Trophoblast cell (in vitro differentiated cells and primary cell): Measurements from ENCODE around the gene MDM4.

Source experiments
- DNase-seq, 2 donors: peaks; one replicate each; pipeline ENCODE4 v3.0.0-alpha.2; 2016
- H2AFZ ChIP-seq: 2 replicates; pipeline ENCODE4 v1.6.1; 2013; ENCODE audit warnings: low read length, moderate library complexity, mild to moderate bottlenecking; ENCODE audit not compliant: insufficient read depth, poor library complexity
- H2AK5ac ChIP-seq: 2 replicates; pipeline ENCODE4 v1.6.1; 2013; ENCODE audit warnings: mild to moderate bottlenecking, low read length
- H2BK120ac ChIP-seq: 2 replicates; pipeline ENCODE4 v1.6.1; 2013; ENCODE audit warnings: low read length, mild to moderate bottlenecking, moderate library complexity; ENCODE audit not compliant: insufficient read depth, poor library complexity
- H2BK12ac ChIP-seq: 2 replicates; pipeline ENCODE4 v1.6.1; 2013; ENCODE audit warnings: mild to moderate bottlenecking, low read length, moderate library complexity
- H2BK5ac ChIP-seq: 2 replicates; pipeline ENCODE4 v1.6.1; 2013; ENCODE audit warnings: low read length, low read depth, moderate library complexity, mild to moderate bottlenecking; ENCODE audit not compliant: poor library complexity
- H3K14ac ChIP-seq: 2 replicates; pipeline ENCODE4 v1.6.1; 2013; ENCODE audit warnings: mild to moderate bottlenecking, low read length
- H3K18ac ChIP-seq: 2 replicates; pipeline ENCODE4 v1.6.1; 2013; ENCODE audit warnings: mild to moderate bottlenecking, low read length
- H3K23ac ChIP-seq: 2 replicates; pipeline ENCODE4 v1.6.1; 2013; ENCODE audit warnings: low read length
- H3K27ac ChIP-seq: 2 replicates; pipeline ENCODE4 v1.5.1; 2013; ENCODE audit warnings: low read depth, mild to moderate bottlenecking, inconsistent platforms, low read length, moderate library complexity
- H3K27me3 ChIP-seq: 2 replicates; pipeline ENCODE4 v1.6.1; 2013; ENCODE audit warnings: inconsistent platforms, mild to moderate bottlenecking, low read length, moderate library complexity; ENCODE audit not compliant: insufficient read depth
- H3K36me3 ChIP-seq, 2 experiments: 1 replicate in 1 of 2; 2 replicates in 1 of 2; pipeline ENCODE4 v1.6.1; 2013; ENCODE audit warnings: low read length in 2 of 2, mild to moderate bottlenecking in 2 of 2, moderate library complexity in 1 of 2; ENCODE audit not compliant: insufficient read depth in 2 of 2, control insufficient read depth in 1 of 2
- H3K4ac ChIP-seq: 2 replicates; pipeline ENCODE4 v1.6.1; 2013; ENCODE audit warnings: low read depth, mild to moderate bottlenecking, low read length, moderate library complexity
- H3K4me1 ChIP-seq, 2 experiments: 1 replicate in 1 of 2; 2 replicates in 1 of 2; pipeline ENCODE4 v1.6.1; 2013; ENCODE audit warnings: low read length in 2 of 2, mild to moderate bottlenecking in 2 of 2, moderate library complexity in 1 of 2; ENCODE audit not compliant: insufficient read depth in 2 of 2, control insufficient read depth in 1 of 2
- H3K4me2 ChIP-seq: 2 replicates; pipeline ENCODE4 v1.6.1; 2013; ENCODE audit warnings: inconsistent platforms, mild to moderate bottlenecking, low read length, moderate library complexity
- H3K4me3 ChIP-seq: 2 replicates; pipeline ENCODE4 v1.5.1; 2013; ENCODE audit warnings: mild to moderate bottlenecking, low read depth, low read length, inconsistent platforms
- H3K79me1 ChIP-seq: one replicate; pipeline ENCODE4 v1.6.1; 2013; ENCODE audit warnings: low read length
- H3K79me2 ChIP-seq: 2 replicates; pipeline ENCODE4 v1.6.1; 2013; ENCODE audit warnings: low read length, mild to moderate bottlenecking; ENCODE audit not compliant: control insufficient read depth, insufficient read depth, poor library complexity
- H3K9ac ChIP-seq: 2 replicates; pipeline ENCODE4 v1.6.1; 2013; ENCODE audit warnings: mild to moderate bottlenecking, low read length
- H3K9me3 ChIP-seq: 2 replicates; pipeline ENCODE4 v1.6.1; 2013; ENCODE audit warnings: low read depth, mild to moderate bottlenecking, control low read depth, inconsistent platforms, low read length; ENCODE audit not compliant: insufficient read depth
- H4K12ac ChIP-seq: 2 replicates; pipeline ENCODE4 v1.6.1; 2013; ENCODE audit warnings: low read depth, mild to moderate bottlenecking, low read length, moderate library complexity
- H4K8ac ChIP-seq: 2 replicates; pipeline ENCODE4 v1.6.1; 2013; ENCODE audit warnings: low read depth, mild to moderate bottlenecking, low read length, moderate library complexity
- H4K91ac ChIP-seq: one replicate; pipeline ENCODE4 v1.6.1; 2013; ENCODE audit warnings: low read depth, mild to moderate bottlenecking, low read length, moderate library complexity
- WGBS: extraction: QIAGEN DNeasy Blood & Tissue Kit; methylation state at CpG from one replicate; pipeline ENCODE4 v1.1.7; 2013; ENCODE audit warnings: missing lambda C conversion rate; ENCODE audit not compliant: insufficient read length, insufficient coverage; ENCODE audit errors: extremely low coverage; 5-methylcytosine and 5-hydroxymethylcytosine counted together

The MDM4 gene

DNA sequence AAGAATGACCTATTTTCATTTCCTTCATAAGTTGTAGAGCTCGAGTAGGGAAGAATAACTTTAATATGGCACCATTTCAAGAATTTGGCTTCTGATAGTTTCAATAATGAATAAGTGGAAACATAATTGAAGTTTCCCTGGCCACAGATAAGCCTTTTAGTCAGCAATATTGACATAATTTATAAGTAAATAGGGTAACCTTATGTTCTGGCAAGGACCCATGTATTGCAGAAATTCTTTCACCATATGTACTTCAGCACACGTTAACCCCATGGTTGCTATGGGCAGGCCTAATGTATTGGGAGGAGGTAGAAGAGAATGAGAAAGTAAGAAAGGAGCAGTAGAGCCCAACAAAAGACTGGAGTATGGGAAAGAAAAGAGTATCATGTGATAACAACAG lies 25.4 kb downstream of the MDM4 start:
- Histone ChIP-seq H3K36me3 (peaks cover 21 to 40% of the 10 kb centered on the region in 2 experiments), H3K79me2 (no peaks in the 10 kb centered on the region), H2BK120ac (no peak overlapping the region), H2AK5ac (no peak overlapping the region), H3K9me3 (no peaks in the 10 kb centered on the region), H3K9ac (no peak overlapping the region), H2AFZ (no peak overlapping the region), H3K23ac (no peak overlapping the region), H3K27ac (no peak overlapping the region), H4K12ac (no peak overlapping the region), H2BK5ac (no peak overlapping the region), H3K4me1 (no peaks in the 10 kb centered on the region), H3K4ac (no peak overlapping the region), H3K27me3 (no peaks in the 10 kb centered on the region), H3K4me2 (no peak overlapping the region), H3K79me1 (no peaks in the 10 kb centered on the region), H3K14ac (no peak overlapping the region), H2BK12ac (no peak overlapping the region), H3K4me3 (no peak overlapping the region), H3K18ac (no peak overlapping the region), H4K8ac (no peak overlapping the region), H4K91ac (no peak overlapping the region)
- DNase-seq: no peak
- no CpG with 5 or more reads among the region's 2 CpGs for WGBS

- peaks cover 16 to 43% of the 10 kb centered on the region in 2 experiments for H3K36me3 ChIP-seq
- no peak overlapping the region for H3K23ac ChIP-seq
- H2BK12ac ChIP-seq: no peak overlapping the region
- no peak overlapping the region for H3K4me3 ChIP-seq
- peak in 1 of 2 donors; percentile 33 for DNase-seq
- no peak overlapping the region for H4K8ac ChIP-seq
- no peaks in the 10 kb centered on the region for H3K4me1 ChIP-seq
- H3K27me3 ChIP-seq: no peaks in the 10 kb centered on the region
- H3K79me1 ChIP-seq: no peaks in the 10 kb centered on the region
- no peak overlapping the region for H3K4me2 ChIP-seq
- H3K18ac ChIP-seq: no peak overlapping the region
- no peak overlapping the region for H2AFZ ChIP-seq
- H3K9me3 ChIP-seq: no peaks in the 10 kb centered on the region
- no peak overlapping the region for H3K4ac ChIP-seq
- no CpG with 5 or more reads among the region's 2 CpGs for whole genome bisulfite sequencing
- H3K14ac ChIP-seq: no peak overlapping the region
- no peak overlapping the region for H2BK5ac ChIP-seq
- no peaks in the 10 kb centered on the region for H3K79me2 ChIP-seq
- no peak overlapping the region for H2AK5ac ChIP-seq
- no peak overlapping the region for H3K27ac ChIP-seq
- H3K9ac ChIP-seq: no peak overlapping the region
- H2BK120ac ChIP-seq: no peak overlapping the region
- H4K12ac ChIP-seq: no peak overlapping the region
- H4K91ac ChIP-seq: no peak overlapping the region
Measured at GRCh38 chr1:204544321-204544720, 28.1 kb downstream of the MDM4 start.

DNA sequence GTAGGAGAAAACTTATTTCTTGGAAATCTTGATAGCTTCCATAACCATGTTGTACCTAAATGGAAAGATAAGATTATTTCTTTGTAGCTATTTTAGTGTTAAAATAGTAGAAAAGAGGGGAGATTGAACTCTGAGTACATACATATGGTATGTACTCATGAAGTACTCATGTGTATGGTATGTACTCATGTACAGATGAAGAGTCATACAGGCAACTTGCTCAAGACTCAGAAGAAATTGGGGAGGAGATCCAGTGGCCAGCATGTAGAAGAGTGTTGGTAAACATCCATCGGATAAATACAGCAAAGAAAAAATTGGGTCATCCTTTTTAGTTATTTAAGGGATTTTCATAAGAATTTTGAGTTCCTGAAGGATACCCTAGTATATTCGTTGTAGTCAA lies 29.0 kb downstream of the MDM4 start:
- no peaks in the 10 kb centered on the region for H3K27me3 ChIP-seq

GRCh38 chr1:204545881-204546280 lies 29.7 kb downstream of the MDM4 start:
- no peaks in the 10 kb centered on the region for H3K79me2 ChIP-seq
- no peak for DNase-seq
- no CpG with 5 or more reads among the region's 2 CpGs for WGBS
- no peak overlapping the region for H4K12ac ChIP-seq
- no peak overlapping the region for H3K27ac ChIP-seq
- H2BK12ac ChIP-seq: no peak overlapping the region
- no peaks in the 10 kb centered on the region for H3K4me1 ChIP-seq
- H3K23ac ChIP-seq: no peak overlapping the region
- H4K91ac ChIP-seq: no peak overlapping the region
- no peak overlapping the region for H3K14ac ChIP-seq
- H3K79me1 ChIP-seq: no peaks in the 10 kb centered on the region
- H2AK5ac ChIP-seq: no peak overlapping the region
- H3K4me2 ChIP-seq: no peak overlapping the region
- H3K18ac ChIP-seq: no peak overlapping the region
- H3K4ac ChIP-seq: no peak overlapping the region
- peaks cover 13 to 45% of the 10 kb centered on the region in 2 experiments for H3K36me3 ChIP-seq
- no peak overlapping the region for H3K9ac ChIP-seq
- no peaks in the 10 kb centered on the region for H3K9me3 ChIP-seq
- H2BK120ac ChIP-seq: no peak overlapping the region
- H2BK5ac ChIP-seq: no peak overlapping the region
- H4K8ac ChIP-seq: no peak overlapping the region
- no peaks in the 10 kb centered on the region for H3K27me3 ChIP-seq
- no peak overlapping the region for H3K4me3 ChIP-seq
- H2AFZ ChIP-seq: no peak overlapping the region

More for the DNA sequence above, 29.0 kb downstream of the MDM4 start:
- no peaks in the 10 kb centered on the region for H3K9me3 ChIP-seq
- no peak overlapping the region for H3K4me3 ChIP-seq
- H3K23ac ChIP-seq: no peak overlapping the region
- no peak overlapping the region for H2AFZ ChIP-seq
- no peak overlapping the region for H3K14ac ChIP-seq
- no peak overlapping the region for H2BK120ac ChIP-seq
- H4K12ac ChIP-seq: no peak overlapping the region
- no peak overlapping the region for H4K8ac ChIP-seq
- no peak overlapping the region for H3K9ac ChIP-seq
- H3K27ac ChIP-seq: no peak overlapping the region
- H2BK5ac ChIP-seq: no peak overlapping the region
- H3K18ac ChIP-seq: no peak overlapping the region
- H2AK5ac ChIP-seq: no peak overlapping the region
- peaks cover 12 to 43% of the 10 kb centered on the region in 2 experiments for H3K36me3 ChIP-seq
- no peaks in the 10 kb centered on the region for H3K79me2 ChIP-seq
- H3K79me1 ChIP-seq: no peaks in the 10 kb centered on the region
- no peak overlapping the region for H3K4me2 ChIP-seq
- WGBS: no CpG with 5 or more reads among the region's 2 CpGs
- H4K91ac ChIP-seq: no peak overlapping the region
- DNase-seq: peak; percentile 37 to 76
- no peaks in the 10 kb centered on the region for H3K4me1 ChIP-seq
- no peak overlapping the region for H3K4ac ChIP-seq
- H2BK12ac ChIP-seq: no peak overlapping the region
